ENCODE measurements around the gene COMMD1.
"Not testable (repeated sequence)": the region's sequence is repeated elsewhere in the genome, so short reads cannot be mapped to it uniquely, and the experiment has no call there.

Gene COMMD1

DNA sequence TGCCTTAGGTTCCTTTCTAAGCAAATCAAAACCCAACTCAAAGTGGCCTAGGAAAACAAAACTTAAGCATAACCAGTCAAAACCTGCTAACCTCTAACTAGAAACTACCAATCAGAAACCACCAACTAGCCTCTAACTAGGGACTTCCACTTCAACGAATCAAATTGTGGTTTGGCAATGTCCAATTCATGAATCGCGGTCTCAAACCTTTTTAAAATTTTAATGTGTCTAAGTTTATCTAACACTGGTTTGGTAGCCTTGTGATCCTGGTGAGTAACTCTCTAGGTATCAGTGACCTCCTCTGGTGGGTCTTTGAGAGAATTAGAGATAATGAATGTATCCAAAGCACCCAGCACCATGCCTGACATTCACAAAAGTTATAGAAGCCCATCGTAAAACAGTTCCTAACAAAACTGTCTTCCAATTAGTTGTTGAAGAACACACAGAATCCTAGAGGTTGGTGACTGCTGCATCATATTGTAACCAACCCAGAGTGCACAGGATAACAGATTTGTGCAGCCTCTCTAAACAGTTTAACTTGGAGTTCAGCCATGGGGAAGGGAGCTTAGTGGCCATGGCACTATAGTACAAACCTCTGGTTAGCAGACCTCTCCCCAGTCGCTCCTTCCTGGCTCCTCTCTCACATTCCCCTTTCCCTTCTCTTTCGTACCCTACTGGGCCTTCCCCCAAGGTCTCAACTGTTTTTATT is 245.3 kb downstream of the COMMD1 start:
- no peak for DNase-seq (ENCODE audit: low read depth)

DNA sequence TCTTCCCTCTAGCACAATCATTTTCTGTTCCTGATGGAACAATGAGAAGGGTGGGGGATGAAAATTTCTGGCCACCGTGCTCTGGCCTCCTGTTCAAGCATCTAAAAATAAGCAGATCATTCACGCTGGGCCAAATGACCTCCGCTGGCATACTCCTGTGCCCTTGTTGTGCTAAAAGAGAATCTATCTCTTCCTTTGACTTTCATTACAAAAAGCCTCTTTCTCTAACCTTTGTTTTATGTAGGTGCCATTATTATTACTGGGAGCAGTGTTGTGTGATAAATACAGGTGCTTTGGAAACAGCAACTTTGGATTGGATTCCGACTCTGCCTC is 245.8 kb downstream of the COMMD1 start:
- no peak overlapping the region for H3K4me3 ChIP-seq (ENCODE audit: low read depth, low read length)
- no peak for DNase-seq (ENCODE audit: low read depth)

More for the DNA sequence above, 245.3 kb downstream of the COMMD1 start:
- H3K4me3 ChIP-seq (ENCODE audit: low read depth, low read length), result no peak overlapping the region

GRCh38 chr2:62152000-62152399 is 246.5 kb downstream of the COMMD1 start:
- H3K4me3 ChIP-seq (ENCODE audit: low read depth, low read length), result no peak overlapping the region
- DNase-seq (ENCODE audit: low read depth), result peak; percentile 4

DNA sequence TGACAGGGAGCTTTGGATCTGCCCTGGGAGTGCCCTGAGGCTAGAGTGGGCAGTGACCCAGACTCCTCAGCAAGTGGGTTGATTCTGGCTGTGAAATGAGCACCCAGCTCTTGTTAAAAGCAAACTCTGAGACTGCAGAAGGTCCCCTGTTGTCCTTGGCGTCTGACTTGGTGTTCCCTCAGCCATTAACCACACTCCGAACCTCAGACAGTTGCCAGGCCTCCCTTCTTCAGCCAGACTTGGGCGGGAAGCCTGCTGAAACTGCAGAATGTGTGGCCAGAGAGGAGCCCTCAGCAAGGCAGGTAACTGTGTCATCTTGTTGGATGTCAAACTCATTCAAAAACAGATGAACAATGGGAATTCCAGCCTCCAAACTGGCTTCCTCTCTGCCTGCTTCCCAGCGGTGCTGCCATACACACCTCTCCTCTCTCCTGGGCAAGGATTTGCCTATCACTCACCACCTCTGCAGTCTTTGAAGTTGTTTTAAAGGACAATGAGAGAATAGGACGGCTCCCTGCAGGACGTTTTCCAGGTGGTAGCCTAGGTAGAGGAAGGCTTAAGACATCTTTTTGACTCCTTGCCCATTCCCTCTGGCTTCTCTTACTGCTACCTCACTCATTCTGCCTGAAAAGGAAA is 251.5 kb downstream of the COMMD1 start:
- no peak for DNase-seq (ENCODE audit: low read depth)

DNA sequence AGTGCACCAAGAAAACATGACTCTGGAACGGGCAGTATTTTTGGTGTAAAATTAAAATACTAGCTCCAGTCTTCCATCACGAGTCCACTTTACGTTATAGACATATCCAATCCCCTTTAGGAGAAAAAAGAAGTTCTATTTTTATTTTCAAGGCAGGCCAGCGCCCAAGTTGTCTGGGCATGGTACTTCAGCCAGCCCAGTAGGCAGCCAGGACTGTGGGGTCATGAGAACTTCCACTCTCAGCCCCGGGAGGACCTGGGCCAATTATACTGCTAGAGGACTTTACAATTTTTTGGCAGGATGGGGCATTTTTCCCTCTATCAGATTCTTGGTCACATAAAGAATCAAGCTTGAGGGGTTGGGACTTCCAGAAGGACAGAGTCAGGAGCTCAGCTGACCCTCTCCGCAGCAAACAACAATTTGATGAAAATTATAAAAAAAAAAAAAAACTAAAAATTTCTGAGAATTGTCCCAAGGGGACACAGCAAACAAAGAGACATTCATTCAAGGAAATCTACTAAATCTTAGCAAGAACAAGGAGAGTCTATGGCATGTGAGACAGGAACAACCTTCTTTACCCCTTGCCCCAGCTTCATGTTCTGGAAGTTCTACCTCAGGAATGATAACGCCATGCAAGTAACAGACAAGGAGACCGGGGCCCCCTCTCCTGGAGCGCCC is 253.1 kb downstream of the COMMD1 start:
- H3K4me3 ChIP-seq (ENCODE audit: low read depth, low read length), result no peak overlapping the region
- DNase-seq (ENCODE audit: low read depth), result no peak

More for the DNA sequence above, 251.5 kb downstream of the COMMD1 start:
- no peak overlapping the region for H3K4me3 ChIP-seq (ENCODE audit: low read depth, low read length)

DNA sequence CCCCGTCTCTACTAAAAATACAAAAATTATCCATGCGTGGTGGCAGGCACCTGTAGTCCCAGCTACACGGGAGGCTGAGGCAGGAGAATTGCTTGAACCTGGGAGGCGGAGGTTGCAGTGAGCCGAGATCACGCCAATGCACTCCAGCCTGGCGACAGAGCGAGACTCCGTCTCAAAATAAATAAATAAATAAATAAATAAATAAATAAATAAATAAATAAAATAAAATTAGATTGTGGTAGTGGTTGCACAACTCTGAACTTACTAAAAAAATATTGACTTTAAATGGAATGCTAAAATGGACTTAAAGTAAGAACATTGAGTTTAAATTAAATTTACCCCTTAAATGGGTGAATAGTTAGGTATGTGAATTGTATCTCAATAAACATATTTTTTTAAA is 255.2 kb downstream of the COMMD1 start:
- DNase-seq (ENCODE audit: low read depth); H3K4me3 ChIP-seq (ENCODE audit: low read depth, low read length): not testable (repeated sequence)

- H3K4me3 ChIP-seq (ENCODE audit: low read depth, low read length), result no peak overlapping the region
- DNase-seq (ENCODE audit: low read depth), result no peak
These were observed 257.8 kb downstream of the COMMD1 start for GRCh38 chr2:62163106-62163831.

DNA sequence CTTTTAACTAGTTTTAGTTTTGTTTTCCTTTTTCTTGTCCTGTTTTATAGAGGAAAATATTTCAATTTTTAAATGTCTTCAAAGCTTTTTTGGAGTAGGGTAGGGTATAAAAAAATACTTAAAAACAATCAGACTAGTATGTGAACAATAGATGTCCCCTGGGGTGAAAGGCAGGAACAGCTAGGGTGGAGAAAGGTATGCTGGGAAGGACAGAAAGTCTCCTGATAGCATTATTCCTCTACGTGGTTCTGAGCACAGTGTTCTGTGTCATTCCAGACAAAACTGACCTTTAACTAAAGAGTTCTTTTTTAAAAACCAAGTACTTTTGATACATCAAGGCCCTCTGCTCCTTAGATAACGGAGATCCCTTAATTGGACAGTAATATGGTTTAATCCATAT is 258.4 kb downstream of the COMMD1 start:
- DNase-seq (ENCODE audit: low read depth), result no peak
- no peak overlapping the region for H3K4me3 ChIP-seq (ENCODE audit: low read depth, low read length)

GRCh38 chr2:62175728-62176127 is 270.3 kb downstream of the COMMD1 start:
- no peak overlapping the region for H3K4me3 ChIP-seq (ENCODE audit: low read depth, low read length)
- no peak for DNase-seq (ENCODE audit: low read depth)

DNA sequence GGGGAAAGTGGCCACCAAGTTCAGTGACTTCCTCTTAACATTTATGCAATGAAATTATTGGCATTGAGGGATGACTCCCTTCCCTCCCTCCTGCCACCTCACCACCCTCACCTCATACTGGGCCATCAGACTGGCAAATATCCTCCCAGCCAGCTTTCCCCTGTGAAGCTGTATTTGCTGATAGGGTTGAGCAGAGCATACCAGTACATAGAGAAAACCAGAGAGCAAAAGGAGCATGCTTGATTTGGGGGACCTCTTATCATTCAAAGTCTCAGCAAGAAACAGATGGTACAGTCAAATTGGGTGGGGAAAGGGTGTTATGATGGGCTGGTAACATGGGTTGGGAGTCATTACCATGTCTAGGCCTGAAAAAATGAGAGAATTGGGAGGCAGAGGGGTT is 271.3 kb downstream of the COMMD1 start:
- no peak overlapping the region for H3K4me3 ChIP-seq (ENCODE audit: low read depth, low read length)
- DNase-seq (ENCODE audit: low read depth), result no peak

GRCh38 chr2:62177392-62178049 is 272.0 kb downstream of the COMMD1 start:
- DNase-seq (ENCODE audit: low read depth), result no peak
- H3K4me3 ChIP-seq (ENCODE audit: low read depth, low read length), result no peak overlapping the region

DNA sequence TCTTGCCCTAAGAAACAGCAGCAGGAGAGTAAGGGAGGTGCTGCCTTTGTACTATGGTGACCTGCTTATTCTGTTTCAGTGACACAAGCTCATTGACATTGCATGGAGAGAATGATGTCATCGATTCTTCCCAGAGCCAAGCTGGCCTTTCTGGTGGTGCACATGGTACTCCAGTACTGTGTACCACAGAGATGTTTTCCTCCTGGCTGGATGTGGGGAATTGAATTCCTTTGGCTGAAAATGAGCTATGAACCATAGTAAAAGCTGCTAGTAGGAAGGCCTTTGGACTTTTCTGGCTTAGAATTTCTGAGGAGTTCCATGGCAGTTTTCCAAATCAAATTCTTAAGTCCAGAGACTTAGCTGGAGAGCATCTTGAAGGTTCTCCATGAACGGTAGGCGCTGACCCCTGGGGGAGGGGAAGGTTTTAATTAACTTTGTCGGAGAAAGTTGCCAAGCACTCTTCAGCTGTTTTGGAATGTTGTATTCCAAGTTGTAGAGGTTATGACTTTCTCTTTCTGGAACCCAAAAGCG is 273.3 kb downstream of the COMMD1 start:
- no peak for DNase-seq (ENCODE audit: low read depth)
- H3K4me3 ChIP-seq (ENCODE audit: low read depth, low read length), result no peak overlapping the region

GRCh38 chr2:62180975-62181374 is 275.5 kb downstream of the COMMD1 start:
- H3K4me3 ChIP-seq (ENCODE audit: low read depth, low read length), result no peak overlapping the region
- no peak for DNase-seq (ENCODE audit: low read depth)

GRCh38 chr2:62181843-62182242 is 276.4 kb downstream of the COMMD1 start:
- no peak overlapping the region for H3K4me3 ChIP-seq (ENCODE audit: low read depth, low read length)
- DNase-seq (ENCODE audit: low read depth), result no peak

DNA sequence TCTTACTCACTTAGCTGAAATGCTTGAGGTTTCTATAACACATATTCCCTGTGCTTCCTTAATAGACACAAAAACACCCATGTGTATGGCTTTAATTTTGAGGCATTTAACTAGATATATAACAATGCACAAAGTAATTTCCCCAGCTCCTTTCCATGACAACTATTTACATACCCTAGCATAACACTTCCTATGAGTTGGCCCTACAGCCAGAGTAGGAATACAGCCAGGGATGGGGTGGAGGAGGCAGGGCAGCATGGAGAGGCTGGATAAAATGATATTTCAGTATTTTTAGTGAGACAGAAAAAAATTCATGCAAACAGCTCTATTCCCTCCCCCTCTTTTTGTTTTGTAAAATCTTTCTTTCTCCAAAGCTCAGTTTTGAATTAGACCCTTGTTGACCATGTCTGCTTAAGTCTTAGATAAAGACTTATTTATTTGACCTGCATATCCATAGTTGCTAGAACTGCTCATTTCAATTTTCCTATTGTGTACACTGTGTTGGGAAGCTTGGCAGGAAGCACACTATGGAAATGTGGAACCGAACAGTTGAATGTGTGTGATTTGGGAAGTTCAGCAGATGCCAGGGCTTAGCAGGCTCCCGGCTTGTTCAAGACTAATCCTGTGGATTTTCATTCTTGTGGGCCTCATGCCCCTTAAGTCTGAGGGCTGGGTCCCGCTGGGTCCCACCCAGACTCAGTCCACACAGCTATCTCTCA is 279.2 kb downstream of the COMMD1 start:
- H3K4me3 ChIP-seq (ENCODE audit: low read depth, low read length), result no peak overlapping the region
- no peak for DNase-seq (ENCODE audit: low read depth)

Measured in skeletal muscle cell (primary cell).